Mesothelial cell of epicardium (in vitro differentiated cells): ENCODE results near the gene OXLD1. TPM values are rescaled to one million over a fixed set of nuclear protein-coding genes. Genes with fewer than 3 reads are reported as not detected.

ENCODE experiments used
- DNase-seq, 2 experiments: peaks; one replicate each; pipeline ENCODE4 v3.0.0; 2021; ENCODE audit warnings: low spot score in 2 of 2; ENCODE audit not compliant: unreplicated experiment in 2 of 2
- H3K27ac Mint-ChIP-seq: 2 replicates; pipeline ENCODE4 v1.8.0; 2021; ENCODE audit warnings: mixed read lengths
- H3K27me3 Mint-ChIP-seq: 2 replicates; pipeline ENCODE4 v1.8.0; 2021; ENCODE audit warnings: low read depth, mixed read lengths
- H3K36me3 Mint-ChIP-seq: 2 replicates; pipeline ENCODE4 v1.8.0; 2021; ENCODE audit warnings: mixed read lengths
- H3K4me1 Mint-ChIP-seq: 2 replicates; pipeline ENCODE4 v1.8.0; 2021; ENCODE audit warnings: mixed read lengths
- H3K4me3 Mint-ChIP-seq: 2 replicates; pipeline ENCODE4 v1.8.0; 2021; ENCODE audit warnings: mild to moderate bottlenecking, moderate library complexity, mixed read lengths
- H3K9me3 Mint-ChIP-seq: 2 replicates; pipeline ENCODE4 v1.8.0; 2021; ENCODE audit warnings: mixed read lengths
- CTCF ChIP-seq: fragments of 200-600 bp; sonication (generic); IDR thresholded peaks from one replicate; pipeline ENCODE4 v1.5.0; 2021; ENCODE audit warnings: antibody characterized with exemption; ENCODE audit not compliant: unreplicated experiment
- total RNA-seq: library from RNA; stranded (reverse); gene quantifications from 3 replicates; pipeline ENCODE4 v1.2.1, GENCODE V29; 2021

The OXLD1 gene
- total RNA-seq, 1 donor from 2014 or later = 23.9 TPM

GRCh38 chr17:81707725-81708646 is 41.6 kb upstream of the OXLD1 start:
- Mint-ChIP-seq H3K27ac (no peak overlapping the region), H3K4me3 (no peak overlapping the region), H3K4me1 (peaks cover 18% of the 10 kb centered on the region), H3K27me3 (peaks cover 14% of the 10 kb centered on the region), H3K36me3 (peaks cover 10% of the 10 kb centered on the region), H3K9me3 (no peaks in the 10 kb centered on the region)
- TF ChIP-seq CTCF = no peak
- no peak for DNase-seq

- Mint-ChIP-seq H3K27ac (no peak overlapping the region), H3K27me3 (peaks cover 14% of the 10 kb centered on the region), H3K4me1 (peaks cover 22% of the 10 kb centered on the region), H3K36me3 (peaks cover 10% of the 10 kb centered on the region), H3K9me3 (no peaks in the 10 kb centered on the region), H3K4me3 (no peak overlapping the region)
- DNase-seq = no peak
- no peak for TF ChIP-seq CTCF
These were observed 40.6 kb upstream of the OXLD1 start for GRCh38 chr17:81706757-81707624.

GRCh38 chr17:81706232-81706611 is 39.8 kb upstream of the OXLD1 start:
- Mint-ChIP-seq H3K27me3 (peaks cover 12% of the 10 kb centered on the region), H3K36me3 (peaks cover 10% of the 10 kb centered on the region), H3K4me1 (peaks cover 25% of the 10 kb centered on the region), H3K4me3 (no peak overlapping the region), H3K9me3 (no peaks in the 10 kb centered on the region), H3K27ac (no peak overlapping the region)
- TF ChIP-seq CTCF = no peak
- no peak for DNase-seq

- no peak overlapping the region for H3K27ac Mint-ChIP-seq
- H3K27me3 Mint-ChIP-seq = peaks cover 7% of the 10 kb centered on the region
- peaks cover 24% of the 10 kb centered on the region for H3K4me1 Mint-ChIP-seq
- H3K36me3 Mint-ChIP-seq = peaks cover 12% of the 10 kb centered on the region
- DNase-seq = no peak
- H3K4me3 Mint-ChIP-seq = no peak overlapping the region
- no peaks in the 10 kb centered on the region for H3K9me3 Mint-ChIP-seq
- no peak for TF ChIP-seq CTCF
These were observed 39.3 kb upstream of the OXLD1 start for GRCh38 chr17:81705518-81706231.
